ENCODE measurements around the gene UGT1A7.
"Not testable (repeated sequence)": the region's sequence is repeated elsewhere in the genome, so short reads cannot be mapped to it uniquely, and the experiment has no call there.

UGT1A7 gene

GRCh38 chr2:233684640-233685039 is 2.9 kb downstream of the UGT1A7 start:
- DNase-seq: no peak

GRCh38 chr2:233686928-233687327 is 5.2 kb downstream of the UGT1A7 start:
- no peak for DNase-seq

- no peak for DNase-seq
Measured at GRCh38 chr2:233688341-233688740, 6.6 kb downstream of the UGT1A7 start.

GRCh38 chr2:233689031-233689430 is 7.3 kb downstream of the UGT1A7 start:
- DNase-seq: no peak

GRCh38 chr2:233689501-233689900 is 7.8 kb downstream of the UGT1A7 start:
- DNase-seq: no peak

GRCh38 chr2:233690444-233690843 is 8.7 kb downstream of the UGT1A7 start:
- DNase-seq: no peak

DNA sequence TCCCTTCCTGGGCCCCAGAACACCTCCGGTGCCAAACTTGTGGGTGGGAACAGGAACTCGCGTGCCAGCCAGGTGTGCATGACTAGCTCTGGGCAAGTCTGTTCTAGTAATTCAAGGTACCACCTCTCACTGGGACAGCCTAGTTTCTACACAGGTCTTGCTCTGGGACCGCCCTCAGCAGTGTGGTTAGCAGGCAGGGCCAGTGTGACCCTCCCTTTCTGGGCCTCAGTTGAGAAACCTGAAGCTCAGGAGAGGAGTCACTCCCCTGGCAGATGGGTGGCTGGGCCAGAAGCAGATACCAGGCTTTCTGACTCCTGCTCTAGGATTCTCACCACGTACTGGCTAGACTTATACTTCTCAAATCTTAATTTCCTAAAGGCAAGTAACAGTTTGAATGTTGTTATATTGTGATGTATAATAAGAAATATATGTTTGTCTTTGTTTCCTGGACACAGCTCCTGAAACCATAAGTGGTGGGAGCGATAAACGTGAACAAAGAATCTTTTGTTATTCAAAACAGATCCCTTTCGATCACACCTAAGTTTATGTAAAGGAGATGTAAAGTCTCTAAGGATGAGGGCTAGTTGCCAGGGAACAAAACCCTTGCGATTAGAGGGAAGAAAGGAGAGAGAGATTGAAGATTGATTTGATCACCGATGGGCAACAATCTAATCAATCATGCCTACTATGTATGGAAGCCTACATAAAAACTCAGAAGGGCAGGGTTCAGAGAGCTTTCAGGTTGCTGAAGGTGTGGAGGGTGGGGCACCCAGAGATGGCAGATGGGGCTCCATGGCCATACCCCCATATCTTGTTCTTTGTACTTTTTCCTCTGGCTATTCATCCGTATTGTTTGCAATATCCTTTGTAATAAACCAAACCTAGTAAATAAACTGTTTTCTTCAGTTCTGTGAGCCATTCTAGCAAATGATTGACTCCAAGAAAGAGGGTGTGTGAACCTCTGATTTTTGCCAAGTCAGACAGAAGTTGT is 10.0 kb downstream of the UGT1A7 start:
- no peak for DNase-seq

GRCh38 chr2:233692648-233693047 is 10.9 kb downstream of the UGT1A7 start, which contains the start of gene UGT1A6:
UGT1A6 (plus strand) TSS chr2:233692890; CDS start chr2:233693005, 115 bp downstream.
- DNase-seq: no peak

DNA sequence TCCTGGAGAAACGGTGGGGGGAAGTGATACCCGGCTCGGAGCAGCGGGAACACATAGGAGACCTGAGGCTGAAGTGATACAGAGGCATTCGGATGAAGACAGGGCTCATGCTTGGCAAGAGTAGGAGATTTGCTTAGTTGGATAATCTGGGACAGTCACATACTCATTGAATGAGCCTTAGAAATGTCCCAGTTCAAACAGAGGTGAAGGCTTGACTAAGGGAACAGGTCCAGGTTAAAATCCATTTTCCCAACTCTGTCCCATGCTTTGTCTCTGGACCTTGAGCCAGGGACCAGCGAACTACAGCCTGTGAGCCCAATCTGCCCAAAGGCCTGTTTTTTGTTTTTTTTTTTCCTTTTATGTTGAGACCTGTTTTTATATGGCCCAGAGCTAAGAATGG is 12.3 kb downstream of the UGT1A7 start:
- DNase-seq: no peak

GRCh38 chr2:233698740-233699139 is 17.0 kb downstream of the UGT1A7 start:
- no peak for DNase-seq

DNA sequence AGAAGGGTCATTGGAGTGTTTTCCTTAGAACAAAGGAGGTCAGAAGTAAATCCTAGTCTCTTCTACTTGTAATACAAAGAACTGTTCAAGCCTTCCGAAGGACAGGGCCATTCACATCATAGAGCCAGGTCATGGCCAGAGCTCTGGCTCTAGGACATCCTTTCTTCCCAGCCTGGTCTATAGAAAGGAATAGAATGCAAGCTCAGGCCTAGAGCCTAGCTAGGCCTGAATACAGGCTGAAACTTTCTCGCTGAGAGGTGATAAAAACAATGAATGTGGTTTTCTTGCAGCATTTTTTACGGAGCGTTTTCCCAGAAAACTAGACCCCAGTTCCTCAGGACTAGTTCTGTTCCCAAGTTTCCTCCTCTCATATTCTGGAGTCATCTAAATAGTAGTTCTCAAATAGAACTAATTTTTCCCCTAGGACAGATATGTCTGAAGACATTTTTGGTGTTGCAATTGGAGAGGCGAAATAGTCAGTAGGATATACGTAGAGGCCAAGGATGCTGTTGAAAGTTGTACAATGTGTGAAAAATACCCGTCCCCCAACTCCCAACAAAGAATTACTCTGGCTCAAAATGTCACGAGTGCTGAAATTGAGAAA is 17.8 kb downstream of the UGT1A7 start:
- no peak for DNase-seq

GRCh38 chr2:233700028-233700635 is 18.4 kb downstream of the UGT1A7 start:
- DNase-seq: no peak

DNA sequence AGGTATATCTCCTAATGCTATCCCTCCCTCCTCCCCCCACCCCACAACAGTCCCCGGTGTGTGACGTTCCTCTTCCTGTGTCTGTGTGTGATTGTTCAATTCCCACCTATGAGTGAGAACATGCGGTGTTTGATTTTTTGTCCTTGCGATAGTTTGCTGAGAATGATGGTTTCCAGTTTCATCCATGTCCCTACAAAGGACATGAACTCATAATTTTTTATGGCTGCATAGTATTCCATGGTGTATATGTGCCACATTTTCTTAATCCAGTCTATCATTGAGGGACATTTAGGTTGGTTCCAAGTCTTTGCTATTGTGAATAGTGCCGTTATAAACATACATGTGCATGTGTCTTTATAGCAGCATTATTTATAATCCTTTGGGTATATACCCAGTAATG is 19.1 kb downstream of the UGT1A7 start:
- DNase-seq: not testable (repeated sequence)

DNA sequence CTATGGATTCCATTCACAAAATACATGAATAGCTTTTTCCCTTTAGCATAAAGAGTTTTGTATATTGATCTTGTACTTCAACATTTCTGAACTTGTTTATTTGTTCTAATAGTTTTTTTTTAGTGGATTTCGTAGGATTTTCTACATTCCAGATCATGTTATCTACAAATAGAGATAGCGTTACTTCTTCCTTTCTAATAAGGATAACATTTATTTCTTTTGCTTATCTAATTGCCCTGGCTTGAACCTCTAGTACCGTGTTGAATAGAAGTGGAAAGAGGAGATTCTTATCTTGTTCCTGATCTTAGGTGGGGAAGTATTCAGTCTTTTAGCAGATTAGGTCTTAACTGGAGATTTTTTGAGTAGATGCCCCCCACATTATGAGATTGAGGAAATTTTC is 20.5 kb downstream of the UGT1A7 start:
- DNase-seq: no peak

GRCh38 chr2:233705911-233706506 is 24.3 kb downstream of the UGT1A7 start:
- DNase-seq: no peak

- DNase-seq: no peak
Measured at GRCh38 chr2:233706720-233707119, 25.0 kb downstream of the UGT1A7 start.

DNA sequence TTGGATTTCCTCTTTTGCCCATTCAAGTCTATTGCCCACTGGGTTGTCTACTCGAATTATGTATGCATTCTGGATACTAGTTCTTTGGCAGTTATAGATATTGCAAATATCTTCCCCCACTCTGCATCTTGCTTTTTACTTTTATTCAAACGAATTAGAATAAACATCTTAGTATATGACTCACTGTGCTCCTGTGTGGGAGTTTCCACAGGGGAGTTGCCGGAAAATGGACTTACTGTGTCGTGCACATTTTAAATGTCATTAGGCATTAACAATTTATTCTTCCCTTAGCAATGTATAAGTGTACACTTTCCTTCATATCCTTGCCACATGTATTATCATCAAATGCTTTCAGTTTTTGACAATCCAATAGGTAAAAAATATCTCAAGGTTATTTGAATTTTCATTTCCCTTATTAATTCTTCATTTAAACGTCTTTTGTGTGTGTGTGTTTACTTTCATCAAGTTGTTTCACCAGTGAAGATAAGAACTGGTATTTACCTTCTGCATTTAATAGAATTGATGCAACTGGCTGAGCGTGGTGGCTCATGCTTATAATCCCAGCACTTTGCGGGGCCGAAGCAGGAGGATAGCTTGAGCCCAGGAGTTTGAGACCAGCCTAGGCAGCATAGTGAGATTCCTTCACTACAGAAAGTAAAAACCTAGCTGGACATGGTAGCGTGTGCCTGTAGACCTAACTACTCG is 26.4 kb downstream of the UGT1A7 start:
- DNase-seq: no peak

DNA sequence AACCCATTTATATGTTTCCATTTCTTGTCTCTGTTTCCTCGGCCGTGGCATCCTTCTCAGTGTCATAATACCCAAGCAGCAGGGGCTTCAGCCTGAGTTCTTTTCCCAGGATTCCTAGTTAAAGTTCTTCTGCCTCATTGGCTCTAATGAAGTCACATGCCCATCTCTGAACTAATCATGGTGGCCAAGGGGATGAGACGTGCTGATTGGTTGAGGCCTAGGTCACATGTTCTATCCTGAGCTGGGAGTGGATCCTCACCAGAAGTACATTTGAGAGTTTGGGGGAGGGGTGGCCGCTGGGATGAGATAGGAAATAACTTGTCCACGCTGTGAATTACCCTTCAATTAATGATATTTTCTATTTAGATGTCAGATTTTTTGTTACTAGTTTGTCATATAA is 27.2 kb downstream of the UGT1A7 start:
- DNase-seq: no peak

DNA sequence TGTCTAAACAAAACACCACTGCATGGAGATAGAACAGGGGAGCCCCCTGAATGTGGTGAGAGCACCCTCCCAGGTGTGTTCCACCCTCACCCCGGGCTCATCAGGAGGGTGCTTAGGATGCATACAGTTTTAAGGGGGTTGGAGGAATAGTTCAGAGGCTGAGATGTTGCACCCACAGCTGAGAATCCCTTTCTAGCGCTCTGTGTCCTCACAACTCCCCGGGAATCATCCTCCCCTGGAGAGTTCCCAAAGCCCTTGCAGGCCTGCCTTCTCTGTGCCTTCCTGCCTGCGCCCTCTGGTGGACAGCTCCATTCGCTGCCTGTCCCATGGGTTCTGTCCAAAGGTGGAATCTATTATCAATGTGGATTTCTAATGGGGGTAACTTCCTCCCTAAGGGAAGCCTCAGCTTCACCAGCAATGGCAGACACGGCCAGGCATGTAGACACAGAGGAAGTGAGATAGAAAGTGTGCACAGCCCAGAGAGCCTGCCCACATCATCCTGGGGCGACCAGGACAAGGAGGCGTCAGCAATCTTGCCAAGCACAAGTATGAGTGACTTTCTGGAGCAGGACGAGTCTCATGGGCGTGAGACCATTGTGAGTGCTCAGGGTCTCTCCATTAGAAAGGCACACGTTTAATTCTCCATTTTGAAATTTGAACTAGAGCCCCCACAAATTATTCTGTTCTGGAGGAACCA is 29.8 kb downstream of the UGT1A7 start:
- peak; percentile 45 to 62 for DNase-seq

DNA sequence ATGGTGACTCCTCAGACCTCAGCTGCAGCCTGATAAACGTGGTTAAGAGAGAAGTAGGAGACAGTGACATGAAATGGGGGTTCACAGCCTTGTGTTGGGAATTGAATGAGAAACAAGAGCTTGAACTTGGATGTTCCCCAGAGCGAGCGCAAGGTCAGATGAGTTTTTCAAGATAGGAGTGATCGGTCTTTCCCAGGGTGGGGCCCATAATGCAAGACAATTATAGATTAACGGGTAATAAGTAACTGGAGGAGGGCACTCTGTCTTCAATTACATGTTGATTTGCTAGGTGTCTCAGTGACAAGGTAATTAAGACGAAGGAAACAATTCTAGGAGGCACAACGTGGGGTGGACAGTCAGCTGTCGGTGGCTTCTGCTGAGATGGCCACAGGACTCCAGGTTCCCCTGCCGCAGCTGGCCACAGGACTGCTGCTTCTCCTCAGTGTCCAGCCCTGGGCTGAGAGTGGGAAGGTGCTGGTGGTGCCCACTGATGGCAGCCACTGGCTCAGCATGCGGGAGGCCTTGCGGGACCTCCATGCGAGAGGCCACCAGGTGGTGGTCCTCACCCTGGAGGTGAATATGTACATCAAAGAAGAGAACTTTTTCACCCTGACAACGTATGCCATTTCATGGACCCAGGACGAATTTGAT is 31.0 kb downstream of the UGT1A7 start, which contains the start of gene UGT1A5:
TSS of gene UGT1A5 (plus strand) at position 297 of the 651 bp plus-strand sequence. CDS start at position 382, 85 bp downstream.
- DNase-seq: no peak

DNA sequence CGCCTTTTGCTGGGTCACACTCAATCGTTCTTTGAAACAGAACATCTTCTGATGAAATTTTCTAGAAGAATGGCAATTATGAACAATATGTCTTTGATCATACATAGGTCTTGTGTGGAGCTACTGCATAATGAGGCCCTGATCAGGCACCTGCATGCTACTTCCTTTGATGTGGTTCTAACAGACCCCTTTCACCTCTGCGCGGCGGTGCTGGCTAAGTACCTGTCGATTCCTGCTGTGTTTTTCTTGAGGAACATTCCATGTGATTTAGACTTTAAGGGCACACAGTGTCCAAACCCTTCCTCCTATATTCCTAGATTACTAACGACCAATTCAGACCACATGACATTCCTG is 31.5 kb downstream of the UGT1A7 start:
- no peak for DNase-seq

Measured in stimulated activated CD4-positive, alpha-beta T cell treated with anti-CD3 and anti-CD28 coated beads, Interleukin-4, amount 100 ng/mL, for 4 hours (primary cell).